K562 (cell line): ENCODE measurements around the gene ITGA7. TPM values are rescaled to one million over a fixed set of nuclear protein-coding genes. Genes with fewer than 3 reads are reported as not detected.

ENCODE experiments used
- ATAC-seq: fragments of 200-7000 bp; cut with Tn5 transposase; 3 replicates; pipeline ENCODE4 v1.9.1; 2020; ENCODE audit warnings: moderate library complexity
- BruUV-seq: library from RNA; stranded (reverse); fragments of 400-500 nt; replicated peaks from 2 replicates; lab custom pipeline; 2021; lab: Mats Ljungman, UMichigan
- CTCF ChIA-PET: fragments of 300-600 bp; formaldehyde crosslinking; extraction: SDS; loops from one replicate; lab custom pipeline; 2021; ENCODE audit warnings: low intra/inter-chr PET ratio; lab: Yijun Ruan, JAX
- POLR2A ChIA-PET: fragments of 300-600, 350-650 bp; sonication (Branson Sonifier 250); formaldehyde crosslinking; extraction: SDS; loops from one replicate; lab custom pipeline; 2021; ENCODE audit warnings: antibody characterized with exemption, inconsistent platforms; lab: Yijun Ruan, JAX
- DNase-seq, 4 experiments: peaks; one replicate each; pipeline versions ENCODE4 v3.0.0 to v3.0.0-alpha.2; 2011 to 2018; ENCODE audit warnings: low spot score in 3 of 4, mixed read lengths in 3 of 4; ENCODE audit errors: extremely low read depth in 1 of 4
- FAIRE-seq: peaks from 2 replicates; lab custom pipeline; 2011; peaks lifted over from hg19 to GRCh38; lab: Jason Lieb, UNC
- H2AFZ ChIP-seq: 2 replicates; pipeline ENCODE4 v1.6.0; 2011; ENCODE audit warnings: low read depth, low read length, control low read depth, inconsistent platforms
- H3K27ac ChIP-seq: fragments of 200-600 bp; 3 replicates; pipeline ENCODE4 v1.8.0; 2011; ENCODE audit warnings: low read depth, mild to moderate bottlenecking, control low read depth, inconsistent platforms, low read length, moderate library complexity, mixed read lengths; ENCODE audit errors: extremely low read depth
- H3K27me3 ChIP-seq, 2 experiments: fragments of 300-600 bp in 1 of 2; 2 replicates in 1 of 2; 3 replicates in 1 of 2; pipeline versions ENCODE4 v1.6.0 to v1.8.0; 2011; ENCODE audit warnings: inconsistent platforms in 2 of 2, low read length in 2 of 2, mild to moderate bottlenecking in 1 of 2, mixed read lengths in 1 of 2, moderate library complexity in 1 of 2; ENCODE audit not compliant: control insufficient read depth in 2 of 2, insufficient read depth in 2 of 2
- H3K36me3 ChIP-seq: fragments of 300-600 bp; 3 replicates; pipeline ENCODE4 v1.8.0; 2011; ENCODE audit warnings: mild to moderate bottlenecking, low read length, inconsistent platforms; ENCODE audit not compliant: control insufficient read depth, insufficient read depth
- H3K4me1 ChIP-seq, 2 experiments: fragments of 200-600 bp in 1 of 2; replicated peaks in 1 of 2; 2 replicates in 1 of 2; 3 replicates in 1 of 2; pipeline versions ENCODE4 v1.5.1 to v1.8.0; 2011; ENCODE audit warnings: inconsistent platforms in 2 of 2, low read length in 2 of 2, mild to moderate bottlenecking in 1 of 2, mixed read lengths in 1 of 2, moderate library complexity in 1 of 2; ENCODE audit not compliant: control insufficient read depth in 2 of 2, insufficient read depth in 2 of 2
- H3K4me2 ChIP-seq: 2 replicates; pipeline ENCODE4 v1.6.1; 2011; ENCODE audit warnings: low read length, control low read depth, inconsistent platforms, mixed read lengths; ENCODE audit not compliant: insufficient read depth
- H3K4me3 ChIP-seq: fragments of 200-600 bp; sonication (generic), shearing (Covaris generic); 2 replicates; pipeline ENCODE4 v1.5.1; 2016; ENCODE audit warnings: control low read depth, inconsistent platforms
- H3K79me2 ChIP-seq: fragments of 200-600 bp; 3 replicates; pipeline ENCODE4 v1.8.0; 2011; ENCODE audit warnings: low read length, inconsistent platforms; ENCODE audit not compliant: control insufficient read depth, insufficient read depth
- H3K9ac ChIP-seq, 2 experiments: 2 replicates each; pipeline versions ENCODE4 v1.6.0 to v1.6.1; 2011; ENCODE audit warnings: low read depth in 2 of 2, low read length in 2 of 2, control low read depth in 1 of 2, inconsistent platforms in 1 of 2, mild to moderate bottlenecking in 1 of 2, mixed read lengths in 1 of 2; ENCODE audit not compliant: insufficient read depth in 1 of 2
- H3K9me1 ChIP-seq: one replicate; pipeline ENCODE4 v1.6.0; 2011; ENCODE audit warnings: inconsistent platforms, mild to moderate bottlenecking, low read length, moderate library complexity; ENCODE audit not compliant: control insufficient read depth, insufficient read depth
- H3K9me3 ChIP-seq: replicated peaks from 2 replicates; pipeline ENCODE4 v1.5.1; 2011; ENCODE audit warnings: low read depth, low read length, inconsistent platforms; ENCODE audit not compliant: control insufficient read depth, insufficient read depth
- H4K20me1 ChIP-seq: replicated peaks from 2 replicates; pipeline ENCODE4 v1.6.1; 2011; ENCODE audit warnings: low read length, inconsistent platforms, mixed read lengths; ENCODE audit not compliant: control insufficient read depth, insufficient read depth
- BMI1 ChIP-seq: fragments of 150-350 bp; IDR thresholded peaks from 2 replicates; pipeline ENCODE4 v1.6.1; 2014; ENCODE audit warnings: low read length
- HDAC6 ChIP-seq: IDR thresholded peaks from 2 replicates; pipeline ENCODE4 v1.6.1; 2012; ENCODE audit warnings: low read depth, mild to moderate bottlenecking, control low read depth, inconsistent platforms, low read length, moderate library complexity
- KDM5B ChIP-seq: fragments of 200-600 bp; sonication (generic); IDR thresholded peaks from 2 replicates; pipeline ENCODE4 v1.6.1; 2012; ENCODE audit warnings: low read depth, mild to moderate bottlenecking, moderate library complexity, low read length, control low read depth, inconsistent platforms; ENCODE audit not compliant: insufficient replicate concordance
- MTA1 ChIP-seq: fragments of 450-650 bp; IDR thresholded peaks from 2 replicates; pipeline ENCODE4 v1.6.1; 2017; ENCODE audit warnings: borderline replicate concordance
- NR4A1 ChIP-seq, 2 experiments: fragments of 250-450 bp in 1 of 2; fragments of 450-650 bp in 1 of 2; sonication (Bioruptor Pico) in 1 of 2; IDR thresholded peaks; 2 replicates each; pipeline versions ENCODE4 v1.4.0 to v1.6.1; 2016 to 2020; ENCODE audit warnings: mild to moderate bottlenecking in 2 of 2, missing compliant biosample characterization in 1 of 2, missing genetic modification characterization in 1 of 2, moderate library complexity in 1 of 2
- POLR2G ChIP-seq: fragments of 200-400 bp; formaldehyde crosslinking; IDR thresholded peaks from 2 replicates; pipeline ENCODE4 v1.6.1; 2017; ENCODE audit warnings: low read depth, mild to moderate bottlenecking, antibody characterized with exemption, low read length, moderate library complexity
- SNAPC5 ChIP-seq: fragments of 250-450 bp; sonication (Bioruptor Pico); IDR thresholded peaks from 2 replicates; pipeline ENCODE4 v1.8.0; 2021; ENCODE audit warnings: moderate library complexity, mild to moderate bottlenecking, inconsistent platforms
- TCF7 ChIP-seq: sonication (generic); IDR thresholded peaks from 2 replicates; pipeline ENCODE4 v1.6.1; 2016; ENCODE audit warnings: antibody characterized with exemption, borderline replicate concordance
- ZNF277 ChIP-seq: fragments of 250-450 bp; sonication (Bioruptor Pico); IDR thresholded peaks from 2 replicates; pipeline ENCODE4 v1.8.0; 2022; ENCODE audit warnings: inconsistent platforms, mild to moderate bottlenecking, moderate library complexity, borderline replicate concordance
- ZNF512 ChIP-seq: IDR thresholded peaks from 2 replicates; pipeline ENCODE4 v1.6.1; 2016; ENCODE audit warnings: missing genetic modification characterization, missing compliant biosample characterization
- ZNF764 ChIP-seq: fragments of 250-450 bp; sonication (Bioruptor Pico); IDR thresholded peaks from 2 replicates; pipeline ENCODE4 v1.4.0; 2020; ENCODE audit warnings: low read depth, mild to moderate bottlenecking, moderate library complexity
- WGBS: fragments of 100-300 bp; shearing (Covaris generic); methylation state at CpG from one replicate; pipeline ENCODE4 v1.1.6; 2016; ENCODE audit warnings: low coverage, mixed read lengths; ENCODE audit not compliant: insufficient coverage; ENCODE audit errors: missing lambda C conversion rate; 5-methylcytosine and 5-hydroxymethylcytosine counted together
- in situ Hi-C: fragments of 300-500 bp; cut with MboI; formaldehyde crosslinking; loops from 4 replicates; pipeline ENCODE4 v1.15.0; 2018; ENCODE audit warnings: inconsistent platforms, mixed read lengths
- intact Hi-C: fragments of 100-400 bp; cut with micrococcal nuclease; formaldehyde crosslinking; loops from 2 replicates; pipeline ENCODE4 v1.14.2; 2022
- polyA plus RNA-seq, 8 experiments: library from polyadenylated mRNA; depleted of rRNA in 4 of 8; stranded (reverse) in 5 of 8; unstranded in 3 of 8; fragments of >200 nt; fragmentation: Nextera tagmentation in 2 of 8; fragmentation: Illumina TruSeq in 1 of 8; extraction: Ambion mirVana in 2 of 8; extraction: Trizol in 1 of 8; gene quantifications; 2 replicates each; pipeline versions ENCODE4 v1.2.1 to v1.2.3, GENCODE V29; 2011 to 2014; ENCODE audit warnings: inconsistent platforms in 1 of 8, missing spikeins in 1 of 8
- total RNA-seq, 7 experiments: library from RNA; depleted of rRNA in 6 of 7; stranded (reverse); fragments of >200 nt in 6 of 7; fragmentation: Illumina TruSeq in 2 of 7; extraction: Trizol in 2 of 7; gene quantifications; 2 replicates each; pipeline versions ENCODE4 v1.2.1 to v1.2.3, GENCODE V29; 2011 to 2021; ENCODE audit warnings: low replicate concordance in 1 of 7

The ITGA7 gene
- total and polyA plus RNA-seq, 9 of the 15 experiments (the other 6 are each of a cell fraction or from before 2014, with no cell fraction given), result 0.11 to 2.3 (median 0.56) TPM; not detected in 1

GRCh38 chr12:55707841-55708694 lies at the start of gene ITGA7 (continued):
- peak; percentile 83 for TF ChIP-seq ZNF512 (tag)
- no peak for TF ChIP-seq POLR2G

- Histone ChIP-seq H3K27ac (no peak overlapping the region), H3K4me1 (no peaks in the 10 kb centered on the region), H3K4me3 (no peak overlapping the region), H3K79me2 (no peaks in the 10 kb centered on the region), H3K4me2 (no peak overlapping the region), H2AFZ (no peak overlapping the region), H3K9me1 (no peaks in the 10 kb centered on the region), H4K20me1 (no peaks in the 10 kb centered on the region), H3K36me3 (peaks cover 98% of the 10 kb centered on the region), H3K9me3 (no peaks in the 10 kb centered on the region; the same call in 1 of the 2 replicates), H3K27me3 (no peaks in the 10 kb centered on the region), H3K9ac (no peak overlapping the region)
- BruUV-seq, result no TSS peak
- no peak for DNase-seq
- intact Hi-C loops, result no loop called here
- ChIA-PET CTCF (no interaction called here), POLR2A (interaction anchor here (0.6 to 6.9 kb wide), 2 partner anchors 12 to 53 kb away, joined by 3 to 44 read pairs; partner anchors contain the start of gene GDF11)
- no peak for ATAC-seq
- WGBS, result 51% methylated on average over 2 of the region's 2 CpGs
- in situ Hi-C loops, result no loop called here
- no peak for FAIRE-seq
- TF ChIP-seq KDM5B, result no peak
- TF ChIP-seq NR4A1 (CRISPR knock-in tag; IDR thresholded peaks at IDR 0.05), result no peak
- no peak for TF ChIP-seq NR4A1 (tag; IDR thresholded peaks at IDR 0.05)
- no peak for TF ChIP-seq MTA1
- TF ChIP-seq ZNF764 (CRISPR knock-in tag), result no peak
- no peak for TF ChIP-seq HDAC6
- no peak for TF ChIP-seq SNAPC5 (CRISPR knock-in tag)
- no peak for TF ChIP-seq BMI1
- TF ChIP-seq ZNF277, result no peak
- no peak for TF ChIP-seq TCF7
These were observed 47.5 kb upstream of the ITGA7 start for GRCh38 chr12:55755246-55755645.
